Lung (tissue), 12 donors: Measurements from ENCODE around the gene TACR2. TPM values are rescaled to one million over a fixed set of nuclear protein-coding genes. Genes with fewer than 3 reads are reported as not detected.
"Not testable (repeated sequence)": the region's sequence is repeated elsewhere in the genome, so short reads cannot be mapped to it uniquely, and the experiment has no call there.

Experiments
- ATAC-seq: fragments of 200-7000 bp; cut with Tn5 transposase; one replicate; pipeline ENCODE4 v1.9.1; 2020; ENCODE audit warnings: moderate number of reproducible peaks; ENCODE audit not compliant: insufficient read depth, low FRiP score
- DNase-seq, 3 donors: peaks; one replicate each; pipeline ENCODE4 v3.0.0-alpha.2; 2013 to 2017
- H3K27ac ChIP-seq, 2 donors: one replicate each; pipeline ENCODE4 v1.5.1; 2013; ENCODE audit warnings: mild to moderate bottlenecking in 2 of 2, moderate library complexity in 2 of 2, control low read depth in 1 of 2, inconsistent platforms in 1 of 2, low read depth in 1 of 2, low read length in 1 of 2
- H3K27me3 ChIP-seq, 3 donors: one replicate each; pipeline ENCODE4 v1.5.1; 2013; ENCODE audit warnings: low read length in 2 of 3; ENCODE audit not compliant: control insufficient read depth in 3 of 3, insufficient read depth in 3 of 3
- H3K36me3 ChIP-seq, 4 donors: one replicate each; pipeline ENCODE4 v1.5.1; 2013; ENCODE audit warnings: low read length in 4 of 4, mild to moderate bottlenecking in 1 of 4, moderate library complexity in 1 of 4; ENCODE audit not compliant: control insufficient read depth in 4 of 4, insufficient read depth in 4 of 4
- H3K4me1 ChIP-seq, 5 donors: one replicate each; pipeline ENCODE4 v1.5.1; 2013; ENCODE audit warnings: low read length in 5 of 5, mild to moderate bottlenecking in 2 of 5, moderate library complexity in 1 of 5; ENCODE audit not compliant: control insufficient read depth in 5 of 5, insufficient read depth in 5 of 5
- H3K4me3 ChIP-seq: one replicate; pipeline ENCODE4 v1.5.1; 2013; ENCODE audit warnings: mild to moderate bottlenecking, control low read depth, moderate library complexity
- H3K9ac ChIP-seq, 2 donors: one replicate each; pipeline ENCODE4 v1.5.1; 2013; ENCODE audit warnings: low read length in 2 of 2, control low read depth in 1 of 2; ENCODE audit not compliant: insufficient read depth in 1 of 2
- H3K9me3 ChIP-seq, 4 donors: one replicate each; pipeline ENCODE4 v1.5.1; 2013; ENCODE audit warnings: low read length in 3 of 4, mild to moderate bottlenecking in 1 of 4, moderate library complexity in 1 of 4; ENCODE audit not compliant: control insufficient read depth in 4 of 4, insufficient read depth in 3 of 4
- WGBS, 2 donors: extraction: QIAGEN DNeasy Blood & Tissue Kit; methylation state at CpG; one replicate each; pipeline ENCODE4 v1.1.7; 2013; 5-methylcytosine and 5-hydroxymethylcytosine counted together
- polyA plus RNA-seq, 2 donors: library from polyadenylated mRNA; stranded (reverse); fragments of 200-250 nt; gene quantifications; one replicate each; pipeline ENCODE4 v1.2.1, GENCODE V29; 2013
- total RNA-seq, 2 donors: library from RNA; depleted of rRNA in 1 of 2; stranded (reverse); fragments of >200 nt in 1 of 2; gene quantifications; one replicate each; pipeline ENCODE4 v1.2.1, GENCODE V29; 2014 to 2021
- TF ChIP-seq, protein P1 (sequence below): IDR thresholded peaks from 2 replicates; pipeline ENCODE4 v1.5.1; 2012; ENCODE audit warnings: mild to moderate bottlenecking; ENCODE audit errors: control extremely low read depth, extremely low read depth
- donor health status: control.
- donor health status: control.
- donor health status: Bipolar disorder and iron deficiency.
- donor health status: healthy.
- donor health status: DM: yes; HTN: yes; CAD: no.

TACR2 gene
- total and polyA plus RNA-seq, 4 donors: 0.28 to 0.83 (median 0.50) TPM

DNA sequence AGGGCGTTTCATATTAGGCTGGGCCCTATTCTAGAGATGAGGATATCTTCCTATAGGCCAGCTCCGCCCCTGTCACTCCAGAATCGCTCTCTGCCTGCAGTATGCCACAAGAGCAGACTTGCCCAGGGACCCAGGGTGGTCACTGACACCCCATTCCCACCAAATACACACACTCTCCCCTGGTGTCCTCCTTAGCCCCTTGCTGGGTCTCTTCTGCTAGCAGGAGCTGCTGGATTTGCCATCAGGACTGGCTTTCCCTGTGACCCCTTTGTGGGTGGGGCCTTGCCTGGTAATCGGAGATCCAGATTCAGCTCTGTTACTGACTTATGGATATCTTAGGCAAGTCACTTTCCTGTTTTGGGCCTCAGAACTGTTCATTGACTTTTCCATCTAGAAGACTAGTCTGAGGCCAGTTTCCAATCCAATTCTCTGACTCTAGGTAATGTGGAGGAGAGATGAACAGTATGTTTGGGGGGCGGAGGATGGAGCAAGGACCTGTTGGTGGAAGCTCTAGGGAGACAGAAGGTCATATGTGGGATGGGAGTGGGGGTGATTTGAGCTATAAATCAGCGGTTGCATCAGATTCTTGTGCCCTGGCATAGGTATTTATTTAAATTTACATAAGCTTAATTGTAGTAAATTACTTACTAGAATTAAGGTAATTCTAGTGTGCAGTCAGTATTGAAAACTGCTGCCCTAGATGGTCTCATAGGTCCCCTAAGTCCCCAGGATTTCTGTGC is 36.1 kb upstream of the TACR2 start:
- no peaks in the 10 kb centered on the region for H3K36me3 ChIP-seq
- peaks cover 0 to 25% (median 0%) of the 10 kb centered on the region in 5 donors for H3K4me1 ChIP-seq
- peaks cover 0 to 12% (median 5%) of the 10 kb centered on the region in 3 donors for H3K27me3 ChIP-seq
- no peak overlapping the region for H3K9ac ChIP-seq
- no peak overlapping the region for H3K4me3 ChIP-seq
- no peaks in the 10 kb centered on the region for H3K9me3 ChIP-seq
- no peak for ATAC-seq
- DNase-seq: no peak
- peak overlapping the region in 1 of 2 donors; percentile 52 for H3K27ac ChIP-seq
- 82% methylated on average over 6 of the region's 6 CpGs for WGBS, 2 donors
- TF ChIP-seq, protein P1, sequence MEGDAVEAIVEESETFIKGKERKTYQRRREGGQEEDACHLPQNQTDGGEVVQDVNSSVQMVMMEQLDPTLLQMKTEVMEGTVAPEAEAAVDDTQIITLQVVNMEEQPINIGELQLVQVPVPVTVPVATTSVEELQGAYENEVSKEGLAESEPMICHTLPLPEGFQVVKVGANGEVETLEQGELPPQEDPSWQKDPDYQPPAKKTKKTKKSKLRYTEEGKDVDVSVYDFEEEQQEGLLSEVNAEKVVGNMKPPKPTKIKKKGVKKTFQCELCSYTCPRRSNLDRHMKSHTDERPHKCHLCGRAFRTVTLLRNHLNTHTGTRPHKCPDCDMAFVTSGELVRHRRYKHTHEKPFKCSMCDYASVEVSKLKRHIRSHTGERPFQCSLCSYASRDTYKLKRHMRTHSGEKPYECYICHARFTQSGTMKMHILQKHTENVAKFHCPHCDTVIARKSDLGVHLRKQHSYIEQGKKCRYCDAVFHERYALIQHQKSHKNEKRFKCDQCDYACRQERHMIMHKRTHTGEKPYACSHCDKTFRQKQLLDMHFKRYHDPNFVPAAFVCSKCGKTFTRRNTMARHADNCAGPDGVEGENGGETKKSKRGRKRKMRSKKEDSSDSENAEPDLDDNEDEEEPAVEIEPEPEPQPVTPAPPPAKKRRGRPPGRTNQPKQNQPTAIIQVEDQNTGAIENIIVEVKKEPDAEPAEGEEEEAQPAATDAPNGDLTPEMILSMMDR: no peak

DNA sequence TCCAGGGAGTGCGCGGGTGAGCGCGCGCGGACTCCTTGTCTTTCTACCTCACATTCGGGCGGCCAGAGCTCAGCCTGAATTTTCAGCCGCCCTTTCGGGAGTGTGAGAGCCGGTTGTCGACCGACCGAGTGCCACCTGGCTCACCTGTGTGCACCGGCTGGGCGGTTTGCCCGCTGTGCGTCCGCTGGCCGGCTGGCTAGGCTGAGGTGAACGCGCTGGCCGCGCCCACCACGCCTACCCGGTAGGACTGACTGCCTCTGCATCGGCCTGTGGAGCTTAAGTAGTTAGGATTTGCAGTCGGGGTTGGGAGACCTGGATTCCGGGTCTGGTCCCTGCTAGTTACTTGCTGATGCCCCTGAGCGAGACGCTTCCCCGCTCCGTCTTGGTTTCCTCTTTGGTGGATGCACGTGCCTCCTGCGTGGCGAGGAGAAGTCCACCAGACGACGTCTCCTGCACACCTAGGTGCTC is 35.1 kb upstream of the TACR2 start:
- H3K9me3 ChIP-seq: no peaks in the 10 kb centered on the region
- 9 to 11% methylated on average over 38 of the region's 38 CpGs for WGBS, 2 donors
- H3K36me3 ChIP-seq: no peaks in the 10 kb centered on the region
- H3K4me3 ChIP-seq: peak overlapping the region; percentile 79
- peaks cover 0 to 12% (median 5%) of the 10 kb centered on the region in 3 donors for H3K27me3 ChIP-seq
- TF ChIP-seq, protein P1: no peak
- ATAC-seq (peak; percentile 70), DNase-seq (no peak)
- peaks cover 0 to 19% (median 0%) of the 10 kb centered on the region in 5 donors for H3K4me1 ChIP-seq
- H3K9ac ChIP-seq: no peak overlapping the region
- H3K27ac ChIP-seq: peak overlapping the region; percentile 14 to 90

DNA sequence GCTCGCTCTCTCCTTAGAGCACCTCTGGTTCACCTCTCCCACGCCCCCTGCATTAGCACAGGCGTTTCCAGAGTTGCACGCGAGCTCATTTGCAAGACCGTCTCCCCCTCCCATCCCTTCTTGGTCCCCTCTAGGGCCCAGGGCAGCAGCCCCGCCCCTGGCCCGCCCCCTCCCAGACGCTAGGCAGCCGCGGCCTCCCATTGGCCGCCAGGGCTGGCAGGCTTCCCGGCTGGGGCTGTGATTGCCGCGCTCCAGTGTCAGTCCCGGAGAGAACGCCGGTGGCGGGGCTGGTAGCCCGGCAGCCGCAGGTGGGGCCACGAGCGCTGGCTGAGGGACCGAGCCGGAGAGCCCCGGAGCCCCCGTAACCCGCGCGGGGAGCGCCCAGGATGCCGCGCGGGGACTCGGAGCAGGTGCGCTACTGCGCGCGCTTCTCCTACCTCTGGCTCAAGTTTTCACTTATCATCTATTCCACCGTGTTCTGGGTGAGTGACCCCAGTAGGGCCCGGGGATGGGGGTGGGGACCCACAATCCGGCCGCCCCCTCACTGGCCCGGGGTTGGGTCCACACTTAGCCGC is 34.6 kb upstream of the TACR2 start, which contains the start of gene TSPAN15:
Gene TSPAN15, plus strand, starts transcription at position 257 of the 575 bp plus-strand sequence. Its CDS starts 130 bp downstream, at position 387.
- ATAC-seq: peak; percentile 90
- Histone ChIP-seq H3K9me3 (no peaks in the 10 kb centered on the region), H3K9ac (no peak within 1 kb of the TSS)

DNA sequence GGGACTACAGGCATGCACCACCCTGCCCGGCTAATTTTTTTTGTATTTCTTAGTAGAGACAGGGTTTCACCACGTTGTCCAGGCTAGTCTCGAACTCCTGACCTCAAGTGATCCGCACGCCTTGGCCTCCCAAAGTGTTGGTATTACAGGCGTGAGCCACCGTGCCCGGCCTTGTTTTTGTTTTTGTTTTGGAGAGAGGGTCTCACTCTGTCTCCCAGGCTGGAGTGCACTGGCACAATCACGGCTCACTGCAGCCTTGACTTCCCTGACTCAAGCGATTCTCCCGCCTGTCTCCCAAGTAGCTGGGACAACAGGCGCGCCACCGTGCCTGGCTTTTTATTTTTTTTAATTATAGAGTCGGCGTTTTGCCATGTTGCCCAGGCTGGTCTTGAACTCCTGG is 33.7 kb upstream of the TACR2 start:
- DNase-seq, H3K9ac ChIP-seq, H3K4me3 ChIP-seq: not testable (repeated sequence)

More for the DNA sequence above, 34.6 kb upstream of the TACR2 start, which contains the start of gene TSPAN15:
- TF ChIP-seq, protein P1: no peak
- H3K4me3 ChIP-seq: peak within 1 kb of the TSS; percentile 79
- WGBS, 2 donors: 0 to 1% methylated on average over 35 to 45 of the region's 45 CpGs
- DNase-seq: peak; percentile 86 to 94 (median 89)
- peaks cover 0 to 12% (median 5%) of the 10 kb centered on the region in 3 donors for H3K27me3 ChIP-seq
- H3K36me3 ChIP-seq: no peaks in the 10 kb centered on the region
- H3K27ac ChIP-seq: peak within 1 kb of the TSS; percentile 17 to 90
- peaks cover 0 to 18% (median 0%) of the 10 kb centered on the region in 5 donors for H3K4me1 ChIP-seq

More for the DNA sequence above, 33.7 kb upstream of the TACR2 start:
- not testable (repeated sequence) for H3K9me3 ChIP-seq, ATAC-seq, H3K36me3 ChIP-seq
- Histone ChIP-seq H3K27me3 (peaks cover 0 to 12% (median 5%) of the 10 kb centered on the region in 3 donors), H3K27ac (peak overlapping the region; percentile 17 to 82), H3K4me1 (peaks cover 0 to 19% (median 0%) of the 10 kb centered on the region in 5 donors)
- 82 to 88% methylated on average over 16 of the region's 16 CpGs for whole genome bisulfite sequencing, 2 donors
